Spleen (tissue), 7 donors: Measurements from ENCODE around the gene IQSEC3.

Experiments used
- POLR2A ChIP-seq, 3 donors: fragments of 450-650 bp; IDR thresholded peaks; one replicate each; pipeline ENCODE4 v1.5.1; 2017; ENCODE audit warnings: antibody characterized with exemption in 3 of 3, mild to moderate bottlenecking in 1 of 3
- POLR2AphosphoS5 ChIP-seq, 3 donors: sonication (generic); formaldehyde crosslinking; IDR thresholded peaks; one replicate each; pipeline ENCODE4 v1.5.1; 2017; ENCODE audit warnings: antibody characterized with exemption in 3 of 3
- TF ChIP-seq, protein P1 (sequence below), 11 experiments: fragments of 200-600 bp in 7 of 11; fragments of 450-650 bp in 4 of 11; sonication (generic) in 4 of 11; IDR thresholded peaks in 8 of 11; conservative IDR thresholded peaks in 3 of 11; 1 replicate in 7 of 11; 2 replicates in 4 of 11; pipeline versions ENCODE4 v1.4.0 to v1.8.0; 2016 to 2021; ENCODE audit warnings: antibody characterized with exemption in 11 of 11, inconsistent platforms in 4 of 11, mild to moderate bottlenecking in 1 of 11
- donor health status: DM: no; HTN: no; CAD: no; lungs with moderate emphysema.
- donor health status: DM: no; HTN: no; CAD: no.
- donor health status: DM: no; HTN: no; CAD: no.

DNA sequence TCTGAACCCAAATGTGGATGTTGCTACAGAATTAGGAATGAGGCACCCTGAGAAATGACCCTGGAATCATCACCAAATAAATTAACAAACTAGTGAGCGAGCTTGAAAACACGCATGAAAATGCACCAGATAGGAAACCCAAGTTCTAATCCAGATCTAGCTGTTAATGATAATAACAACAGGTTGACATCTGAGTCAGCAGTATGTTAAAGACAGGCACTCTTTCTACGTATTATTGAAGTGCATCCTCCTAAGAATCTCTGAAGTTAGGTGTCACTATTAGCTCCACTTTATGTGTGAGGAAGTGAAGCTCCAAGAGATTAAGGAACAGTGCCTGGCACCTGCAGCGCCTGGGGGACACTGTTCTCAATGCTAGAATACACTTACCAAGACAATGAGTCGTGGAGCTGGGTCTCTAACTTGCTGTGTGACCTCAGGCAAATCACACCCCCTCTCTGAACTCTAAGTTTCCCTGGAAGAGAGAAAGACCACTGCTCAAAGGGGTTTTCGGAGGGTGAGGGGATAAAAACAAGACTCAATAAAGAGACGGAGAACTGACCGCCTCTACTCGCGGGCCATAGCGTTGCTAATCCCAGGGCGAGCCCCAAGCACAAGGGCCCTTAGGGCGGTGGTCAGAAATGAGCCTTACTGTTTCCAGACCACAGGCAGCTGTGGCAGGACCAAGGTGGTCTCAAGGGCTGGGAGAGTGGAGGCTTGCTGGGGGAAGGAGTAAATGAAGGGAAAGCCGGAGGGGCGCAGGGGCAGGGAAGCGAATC is 145.3 kb downstream of the IQSEC3 start:
- TF ChIP-seq, protein P1, sequence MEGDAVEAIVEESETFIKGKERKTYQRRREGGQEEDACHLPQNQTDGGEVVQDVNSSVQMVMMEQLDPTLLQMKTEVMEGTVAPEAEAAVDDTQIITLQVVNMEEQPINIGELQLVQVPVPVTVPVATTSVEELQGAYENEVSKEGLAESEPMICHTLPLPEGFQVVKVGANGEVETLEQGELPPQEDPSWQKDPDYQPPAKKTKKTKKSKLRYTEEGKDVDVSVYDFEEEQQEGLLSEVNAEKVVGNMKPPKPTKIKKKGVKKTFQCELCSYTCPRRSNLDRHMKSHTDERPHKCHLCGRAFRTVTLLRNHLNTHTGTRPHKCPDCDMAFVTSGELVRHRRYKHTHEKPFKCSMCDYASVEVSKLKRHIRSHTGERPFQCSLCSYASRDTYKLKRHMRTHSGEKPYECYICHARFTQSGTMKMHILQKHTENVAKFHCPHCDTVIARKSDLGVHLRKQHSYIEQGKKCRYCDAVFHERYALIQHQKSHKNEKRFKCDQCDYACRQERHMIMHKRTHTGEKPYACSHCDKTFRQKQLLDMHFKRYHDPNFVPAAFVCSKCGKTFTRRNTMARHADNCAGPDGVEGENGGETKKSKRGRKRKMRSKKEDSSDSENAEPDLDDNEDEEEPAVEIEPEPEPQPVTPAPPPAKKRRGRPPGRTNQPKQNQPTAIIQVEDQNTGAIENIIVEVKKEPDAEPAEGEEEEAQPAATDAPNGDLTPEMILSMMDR (IDR thresholded peaks at IDR 0.05 in 8 of 11, conservative IDR thresholded peaks at IDR 0.05 in 3 of 11): no peak
- TF ChIP-seq POLR2A (IDR thresholded peaks at IDR 0.05): no peak
- TF ChIP-seq POLR2AphosphoS5 (IDR thresholded peaks at IDR 0.05): no peak
